Measurements from ENCODE around the gene DNAJC16. TPM values are rescaled to one million over a fixed set of nuclear protein-coding genes. Genes with fewer than 3 reads are reported as not detected.

Gene DNAJC16
- polyA plus RNA-seq, 4 donors: 1.6 to 34.0 (median 4.0) TPM

- DNase-seq (no peak), FAIRE-seq (no peak)
- H3K27me3 ChIP-seq (ENCODE audit: control insufficient read depth in 3 of 3, insufficient read depth in 3 of 3, low read length in 3 of 3): no peaks in the 10 kb centered on the region
- no peaks in the 10 kb centered on the region for H3K36me3 ChIP-seq (ENCODE audit: control insufficient read depth in 3 of 3, insufficient read depth in 2 of 3, low read depth in 1 of 3, low read length in 3 of 3)
- H3K4me1 ChIP-seq (ENCODE audit: control insufficient read depth in 3 of 3, insufficient read depth in 2 of 3, low read depth in 1 of 3, low read length in 2 of 3): peaks cover 0 to 13% (median 0%) of the 10 kb centered on the region in 3 donors
- WGBS, 3 donors: 68 to 75% (median 69%) methylated on average over 4 of the region's 4 CpGs
- H3K9me3 ChIP-seq (ENCODE audit: control insufficient read depth in 2 of 2, insufficient read depth in 1 of 2, low read depth in 1 of 2, low read length in 1 of 2): peaks cover 0 to 3% of the 10 kb centered on the region in 2 donors
- H3K4me3 ChIP-seq (ENCODE audit: low read depth in 1 of 3, low read length in 3 of 3): no peak overlapping the region
- no peak overlapping the region for H3K27ac ChIP-seq (ENCODE audit: low read depth in 1 of 3, low read length in 2 of 3)
Observed at GRCh38 chr1:15610167-15610566, 83.5 kb downstream of the DNAJC16 start.

GRCh38 chr1:15616373-15617172, 89.9 kb downstream of the DNAJC16 start:
- FAIRE-seq: no peak

GRCh38 chr1:15617173-15618076, 90.8 kb downstream of the DNAJC16 start, which contains the start of gene DDI2:
Gene DDI2, plus strand, starts transcription at chr1:15617458. Its CDS starts 213 bp downstream, at chr1:15617671.
- FAIRE-seq (no peak), DNase-seq (peak; percentile 99)
- Histone ChIP-seq H3K27ac (ENCODE audit: low read depth in 1 of 3, low read length in 2 of 3) (peak within 1 kb of the TSS; percentile 93 to 98 (median 95)), H3K4me3 (ENCODE audit: low read depth in 1 of 3, low read length in 3 of 3) (peak within 1 kb of the TSS; percentile 61 to 91 (median 72)), H3K9me3 (ENCODE audit: control insufficient read depth in 2 of 2, insufficient read depth in 1 of 2, low read depth in 1 of 2, low read length in 1 of 2) (no peaks in the 10 kb centered on the region), H3K27me3 (ENCODE audit: control insufficient read depth in 3 of 3, insufficient read depth in 3 of 3, low read length in 3 of 3) (no peaks in the 10 kb centered on the region), H3K4me1 (ENCODE audit: control insufficient read depth in 3 of 3, insufficient read depth in 2 of 3, low read depth in 1 of 3, low read length in 2 of 3) (peaks cover 3 to 28% (median 12%) of the 10 kb centered on the region in 3 donors), H3K36me3 (ENCODE audit: control insufficient read depth in 3 of 3, insufficient read depth in 2 of 3, low read depth in 1 of 3, low read length in 3 of 3) (peaks cover 0 to 3% (median 0%) of the 10 kb centered on the region in 3 donors)
- 0 to 1% (median 1%) methylated on average over 67 to 86 of the region's 86 CpGs for WGBS, 3 donors

More at GRCh38 chr1:15616373-15617172, 89.9 kb downstream of the DNAJC16 start:
- H3K27me3 ChIP-seq (ENCODE audit: control insufficient read depth in 3 of 3, insufficient read depth in 3 of 3, low read length in 3 of 3): no peaks in the 10 kb centered on the region
- peaks cover 3 to 28% (median 8%) of the 10 kb centered on the region in 3 donors for H3K4me1 ChIP-seq (ENCODE audit: control insufficient read depth in 3 of 3, insufficient read depth in 2 of 3, low read depth in 1 of 3, low read length in 2 of 3)
- H3K9me3 ChIP-seq (ENCODE audit: control insufficient read depth in 2 of 2, insufficient read depth in 1 of 2, low read depth in 1 of 2, low read length in 1 of 2): no peaks in the 10 kb centered on the region
- peaks cover 0 to 3% (median 0%) of the 10 kb centered on the region in 3 donors for H3K36me3 ChIP-seq (ENCODE audit: control insufficient read depth in 3 of 3, insufficient read depth in 2 of 3, low read depth in 1 of 3, low read length in 3 of 3)
- H3K27ac ChIP-seq (ENCODE audit: low read depth in 1 of 3, low read length in 2 of 3): peak overlapping the region; percentile 83 to 93 (median 84)
- no peak for DNase-seq
- 22 to 25% (median 24%) methylated on average over 16 of the region's 16 CpGs for WGBS, 3 donors
- peak overlapping the region; percentile 24 to 72 (median 56) for H3K4me3 ChIP-seq (ENCODE audit: low read depth in 1 of 3, low read length in 3 of 3)

- Histone ChIP-seq H3K4me1 (ENCODE audit: control insufficient read depth in 3 of 3, insufficient read depth in 2 of 3, low read depth in 1 of 3, low read length in 2 of 3) (peaks cover 5 to 28% (median 13%) of the 10 kb centered on the region in 3 donors), H3K4me3 (ENCODE audit: low read depth in 1 of 3, low read length in 3 of 3) (peak overlapping the region; percentile 61 to 91 (median 72))
- 0 to 2% (median 0%) methylated on average over 8 of the region's 8 CpGs for WGBS, 3 donors
Observed at GRCh38 chr1:15618077-15618654, 91.5 kb downstream of the DNAJC16 start.

GRCh38 chr1:15618655-15619525, 92.2 kb downstream of the DNAJC16 start:
- Histone ChIP-seq H3K4me1 (ENCODE audit: control insufficient read depth in 3 of 3, insufficient read depth in 2 of 3, low read depth in 1 of 3, low read length in 2 of 3) (peaks cover 5 to 28% (median 13%) of the 10 kb centered on the region in 3 donors), H3K27me3 (ENCODE audit: control insufficient read depth in 3 of 3, insufficient read depth in 3 of 3, low read length in 3 of 3) (no peaks in the 10 kb centered on the region), H3K27ac (ENCODE audit: low read depth in 1 of 3, low read length in 2 of 3) (peak overlapping the region; percentile 93 to 98 (median 95)), H3K36me3 (ENCODE audit: control insufficient read depth in 3 of 3, insufficient read depth in 2 of 3, low read depth in 1 of 3, low read length in 3 of 3) (peaks cover 0 to 3% (median 0%) of the 10 kb centered on the region in 3 donors), H3K9me3 (ENCODE audit: control insufficient read depth in 2 of 2, insufficient read depth in 1 of 2, low read depth in 1 of 2, low read length in 1 of 2) (no peaks in the 10 kb centered on the region), H3K4me3 (ENCODE audit: low read depth in 1 of 3, low read length in 3 of 3) (peak overlapping the region in 2 of 3 donors; percentile 72 to 91)
- FAIRE-seq (no peak), DNase-seq (peak; percentile 86 to 87)
- WGBS, 3 donors: 55 to 64% (median 61%) methylated on average over 26 of the region's 26 CpGs

More at GRCh38 chr1:15618077-15618654, 91.5 kb downstream of the DNAJC16 start:
- Histone ChIP-seq H3K36me3 (ENCODE audit: control insufficient read depth in 3 of 3, insufficient read depth in 2 of 3, low read depth in 1 of 3, low read length in 3 of 3) (peaks cover 0 to 3% (median 0%) of the 10 kb centered on the region in 3 donors), H3K9me3 (ENCODE audit: control insufficient read depth in 2 of 2, insufficient read depth in 1 of 2, low read depth in 1 of 2, low read length in 1 of 2) (no peaks in the 10 kb centered on the region), H3K27me3 (ENCODE audit: control insufficient read depth in 3 of 3, insufficient read depth in 3 of 3, low read length in 3 of 3) (no peaks in the 10 kb centered on the region), H3K27ac (ENCODE audit: low read depth in 1 of 3, low read length in 2 of 3) (peak overlapping the region; percentile 93 to 98 (median 95))
- FAIRE-seq: no peak
- peak; percentile 69 to 77 for DNase-seq

- no peaks in the 10 kb centered on the region for H3K27me3 ChIP-seq (ENCODE audit: control insufficient read depth in 3 of 3, insufficient read depth in 3 of 3, low read length in 3 of 3)
- peak overlapping the region in 2 of 3 donors; percentile 37 to 98 for H3K27ac ChIP-seq (ENCODE audit: low read depth in 1 of 3, low read length in 2 of 3)
- H3K36me3 ChIP-seq (ENCODE audit: control insufficient read depth in 3 of 3, insufficient read depth in 2 of 3, low read depth in 1 of 3, low read length in 3 of 3): peaks cover 0 to 3% (median 0%) of the 10 kb centered on the region in 3 donors
- DNase-seq (peak in 1 of 2 donors; percentile 31), FAIRE-seq (no peak)
- H3K9me3 ChIP-seq (ENCODE audit: control insufficient read depth in 2 of 2, insufficient read depth in 1 of 2, low read depth in 1 of 2, low read length in 1 of 2): no peaks in the 10 kb centered on the region
- no peak overlapping the region for H3K4me3 ChIP-seq (ENCODE audit: low read depth in 1 of 3, low read length in 3 of 3)
- peaks cover 5 to 29% (median 13%) of the 10 kb centered on the region in 3 donors for H3K4me1 ChIP-seq (ENCODE audit: control insufficient read depth in 3 of 3, insufficient read depth in 2 of 3, low read depth in 1 of 3, low read length in 2 of 3)
- WGBS, 3 donors: 13 to 35% (median 33%) methylated on average over 1 of the region's 1 CpG
Observed at GRCh38 chr1:15620155-15620545, 93.5 kb downstream of the DNAJC16 start.

GRCh38 chr1:15620902-15621682, 94.4 kb downstream of the DNAJC16 start:
- peaks cover 0 to 7% (median 0%) of the 10 kb centered on the region in 3 donors for H3K36me3 ChIP-seq (ENCODE audit: control insufficient read depth in 3 of 3, insufficient read depth in 2 of 3, low read depth in 1 of 3, low read length in 3 of 3)
- no peak overlapping the region for H3K4me3 ChIP-seq (ENCODE audit: low read depth in 1 of 3, low read length in 3 of 3)
- 90 to 93% (median 92%) methylated on average over 7 of the region's 7 CpGs for WGBS, 3 donors
- H3K27me3 ChIP-seq (ENCODE audit: control insufficient read depth in 3 of 3, insufficient read depth in 3 of 3, low read length in 3 of 3): no peaks in the 10 kb centered on the region
- no peaks in the 10 kb centered on the region for H3K9me3 ChIP-seq (ENCODE audit: control insufficient read depth in 2 of 2, insufficient read depth in 1 of 2, low read depth in 1 of 2, low read length in 1 of 2)
- FAIRE-seq: no peak
- H3K4me1 ChIP-seq (ENCODE audit: control insufficient read depth in 3 of 3, insufficient read depth in 2 of 3, low read depth in 1 of 3, low read length in 2 of 3): peaks cover 5 to 29% (median 13%) of the 10 kb centered on the region in 3 donors
- H3K27ac ChIP-seq (ENCODE audit: low read depth in 1 of 3, low read length in 2 of 3): no peak overlapping the region
- no peak for DNase-seq

All from small intestine (tissue), 7 donors.